HG03521 (cell line): ENCODE data around the gene TUBA1A.
A peak's percentile ranks its signal among the peaks of the same experiment; 100 is the strongest.
"Not testable (repeated sequence)": the region's sequence is repeated elsewhere in the genome, so short reads cannot be mapped to it uniquely, and the experiment has no call there.

Source experiments
- ATAC-seq: cut with Tn5 transposase; IDR thresholded peaks from one replicate; pipeline ENCODE4 v1.9.1; 2021; ENCODE audit warnings: mild to moderate bottlenecking, moderate library complexity; ENCODE audit not compliant: unreplicated experiment

The TUBA1A gene

DNA sequence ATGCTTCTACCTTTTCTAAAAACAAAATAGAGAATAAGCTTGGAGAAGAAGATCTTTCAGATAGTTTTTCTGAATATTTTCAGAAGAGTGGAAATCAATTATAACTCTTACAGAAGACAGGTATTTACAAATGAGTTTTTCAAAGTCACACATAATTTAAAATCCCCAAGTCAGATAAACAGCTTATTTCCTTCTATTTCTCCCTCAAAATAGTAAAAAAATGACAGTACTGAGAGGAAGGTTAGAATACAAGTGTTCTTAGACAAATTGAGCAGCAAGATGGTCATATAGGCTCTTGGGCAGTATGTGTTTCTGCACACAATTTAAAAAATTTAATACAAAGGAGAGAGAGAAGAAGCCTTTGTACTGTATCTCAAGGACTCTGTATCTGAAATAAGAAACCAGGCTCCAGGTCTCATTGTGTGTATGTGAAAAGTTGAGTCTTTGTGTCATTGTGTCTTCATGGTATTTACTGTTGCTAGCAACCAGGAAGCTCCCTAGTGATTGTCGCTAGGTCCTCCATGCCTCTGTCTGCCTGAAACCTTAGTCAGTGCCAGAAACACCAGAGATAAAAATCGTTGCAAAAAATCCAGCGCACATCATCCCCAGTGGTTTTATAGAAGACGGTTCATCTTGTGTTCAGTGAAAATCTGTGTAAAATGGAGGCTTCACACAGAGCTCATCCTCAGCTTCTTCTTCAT lies 12.9 kb upstream of the TUBA1A start:
- ATAC-seq: no peak

DNA sequence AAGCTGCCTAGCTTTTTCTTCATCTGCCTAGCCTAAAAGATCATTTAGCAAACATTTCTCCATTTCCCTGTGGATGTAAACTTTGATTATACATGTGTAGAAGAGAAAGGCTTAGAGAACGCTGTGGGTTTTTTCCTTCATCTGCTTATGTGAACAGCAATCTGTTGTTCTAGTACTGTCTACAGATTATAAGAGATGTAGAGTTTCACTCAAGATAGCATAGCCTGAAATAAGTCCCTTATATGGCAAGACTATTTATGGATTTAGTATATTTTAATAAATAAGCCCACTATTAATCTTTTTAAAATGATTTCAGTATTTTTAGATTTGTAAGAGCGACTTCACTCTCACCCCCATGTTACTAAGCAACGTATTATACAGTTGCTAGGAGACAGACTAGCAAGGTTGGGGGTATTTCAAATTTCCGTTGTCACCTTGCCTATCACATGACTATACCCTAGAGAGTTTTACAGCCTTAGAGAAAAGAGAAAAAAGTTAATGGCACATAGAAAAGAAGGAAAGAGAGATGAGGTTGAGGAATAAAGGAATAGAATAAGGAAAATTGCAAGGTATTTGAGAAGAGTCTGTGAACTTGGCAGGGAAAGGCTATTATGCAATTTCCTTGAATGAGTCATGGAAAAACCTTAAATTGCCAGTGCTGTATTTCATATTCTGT lies 12.2 kb upstream of the TUBA1A start:
- ATAC-seq: no peak

DNA sequence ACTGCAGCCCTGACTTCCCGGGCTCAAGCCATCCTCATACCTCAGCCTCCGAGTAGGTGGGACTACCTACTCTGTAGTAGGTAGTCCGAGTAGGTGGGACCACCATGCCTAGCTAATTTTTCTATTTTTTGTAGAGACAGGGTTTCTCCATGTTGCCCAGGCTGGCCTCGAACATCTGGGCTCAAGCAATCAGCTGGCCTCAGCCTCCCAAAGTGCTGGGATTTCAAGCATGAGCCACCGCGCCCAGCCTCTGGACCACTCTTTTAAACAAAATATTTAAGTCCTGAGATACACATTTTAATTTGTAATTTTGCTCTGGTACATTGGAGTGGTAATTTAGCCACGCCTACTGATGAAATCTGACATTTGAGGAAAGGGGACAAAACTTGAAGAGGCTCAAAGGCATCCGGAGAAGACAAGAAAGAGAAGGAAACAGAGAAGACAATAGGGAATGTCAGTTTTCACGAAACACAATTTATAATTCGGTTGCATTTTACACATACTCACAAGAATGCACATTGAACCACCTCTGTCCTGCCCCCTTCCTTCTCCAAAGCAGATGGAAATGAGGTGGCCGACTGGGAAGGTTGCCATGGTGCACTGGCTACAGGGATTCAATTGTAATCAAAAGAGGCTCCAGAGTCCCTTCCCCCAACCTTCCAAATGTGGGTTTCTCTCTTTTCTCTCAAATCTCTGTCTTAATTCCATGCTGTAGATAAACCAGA lies 9.7 kb upstream of the TUBA1A start:
- ATAC-seq: no peak

DNA sequence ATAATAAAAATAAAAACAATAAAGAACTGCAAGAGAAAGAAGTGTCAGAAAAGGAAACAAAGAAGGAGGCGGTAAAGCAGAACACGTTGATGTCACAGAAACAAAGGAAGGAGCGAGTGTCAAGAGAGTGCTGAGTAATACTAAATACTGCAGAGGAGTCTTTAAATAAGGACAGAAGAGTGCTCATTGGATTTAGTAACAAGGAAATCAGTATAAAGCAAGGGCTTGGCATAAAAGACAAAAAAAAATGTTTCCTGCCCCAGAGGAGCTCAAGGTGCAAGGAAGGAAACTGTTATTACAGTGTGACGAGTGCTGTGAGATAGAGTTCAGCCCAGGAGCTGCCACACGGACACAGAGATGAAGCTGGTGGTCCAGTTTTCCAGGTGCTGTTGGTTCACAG lies 8.4 kb upstream of the TUBA1A start:
- no peak for ATAC-seq

DNA sequence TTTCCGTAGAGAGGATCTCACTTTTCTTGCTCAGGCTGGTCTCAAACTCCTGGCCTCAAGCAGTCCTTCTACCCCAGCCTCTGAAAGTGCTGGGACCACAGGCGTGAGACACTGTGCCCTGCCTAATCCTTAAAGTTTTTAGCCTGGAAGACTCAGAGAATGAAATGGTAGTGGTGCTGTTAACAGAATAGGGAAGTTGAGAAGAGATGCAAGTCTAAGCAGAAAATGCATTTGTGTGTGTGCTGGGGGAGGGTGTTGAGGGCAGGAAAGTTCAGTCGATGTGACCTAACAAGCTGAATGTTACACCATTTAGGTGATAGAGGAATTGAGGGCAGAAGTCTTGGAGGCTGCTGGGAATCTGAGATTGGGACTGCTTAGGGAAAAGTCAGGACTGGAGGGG lies 6.9 kb upstream of the TUBA1A start:
- ATAC-seq: no peak

DNA sequence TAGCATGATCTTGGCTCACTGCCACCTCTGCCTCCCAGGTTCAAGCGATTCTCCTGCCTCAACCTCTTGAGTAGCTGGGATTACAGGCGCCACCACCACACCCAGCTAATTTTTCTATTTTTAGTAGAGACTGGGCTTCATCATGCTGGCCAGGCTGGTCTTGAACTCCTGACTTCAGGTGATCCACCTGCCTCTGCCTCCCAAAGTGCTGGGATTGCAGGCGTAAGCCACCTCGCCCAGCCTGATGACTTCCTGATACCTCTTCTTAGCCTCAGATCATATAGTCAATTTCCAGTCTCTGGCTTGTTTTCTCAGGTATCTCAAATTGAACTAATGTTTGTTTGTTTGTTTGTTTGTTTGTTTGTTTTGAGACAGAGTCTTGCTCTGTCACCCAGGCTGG lies 4.9 kb upstream of the TUBA1A start:
- ATAC-seq: not testable (repeated sequence)

DNA sequence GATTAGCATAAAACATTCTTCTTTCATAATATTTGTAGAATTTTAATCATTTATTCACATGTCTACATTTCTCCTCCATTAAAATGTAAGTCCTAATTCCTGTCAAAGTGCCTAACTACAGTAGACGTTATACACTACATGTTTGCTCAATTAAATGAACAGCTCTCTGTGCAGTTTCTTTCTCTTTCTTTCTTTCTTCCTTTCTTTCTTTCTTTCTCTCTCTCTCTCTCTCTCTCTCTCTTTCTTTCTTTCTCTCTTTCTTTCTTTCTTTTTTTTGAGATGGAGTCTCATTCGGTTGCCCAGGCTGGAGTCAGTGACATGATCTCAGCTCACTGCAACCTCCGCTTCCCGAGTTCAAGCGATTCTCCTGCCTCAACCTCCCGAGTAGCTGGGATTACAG lies 2.6 kb upstream of the TUBA1A start:
- ATAC-seq: not testable (repeated sequence)

DNA sequence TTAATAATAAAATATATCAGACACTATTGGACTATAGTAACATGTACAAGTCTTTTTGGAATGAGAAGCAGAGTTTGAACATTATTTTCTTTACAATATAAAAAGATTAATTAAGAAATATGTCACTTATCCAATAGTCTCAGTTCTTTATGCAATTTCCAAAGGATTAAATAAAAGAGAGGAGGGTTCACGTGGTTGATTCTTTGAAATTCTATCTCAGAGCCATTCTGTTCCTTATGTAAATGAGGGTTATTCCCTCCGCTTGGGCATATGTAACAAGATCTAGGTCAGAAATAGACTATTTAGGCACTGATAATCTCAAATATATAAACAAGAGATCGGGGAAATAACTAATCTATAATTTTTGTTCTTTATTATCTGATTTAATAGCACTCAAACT lies 2.1 kb upstream of the TUBA1A start:
- no peak for ATAC-seq

DNA sequence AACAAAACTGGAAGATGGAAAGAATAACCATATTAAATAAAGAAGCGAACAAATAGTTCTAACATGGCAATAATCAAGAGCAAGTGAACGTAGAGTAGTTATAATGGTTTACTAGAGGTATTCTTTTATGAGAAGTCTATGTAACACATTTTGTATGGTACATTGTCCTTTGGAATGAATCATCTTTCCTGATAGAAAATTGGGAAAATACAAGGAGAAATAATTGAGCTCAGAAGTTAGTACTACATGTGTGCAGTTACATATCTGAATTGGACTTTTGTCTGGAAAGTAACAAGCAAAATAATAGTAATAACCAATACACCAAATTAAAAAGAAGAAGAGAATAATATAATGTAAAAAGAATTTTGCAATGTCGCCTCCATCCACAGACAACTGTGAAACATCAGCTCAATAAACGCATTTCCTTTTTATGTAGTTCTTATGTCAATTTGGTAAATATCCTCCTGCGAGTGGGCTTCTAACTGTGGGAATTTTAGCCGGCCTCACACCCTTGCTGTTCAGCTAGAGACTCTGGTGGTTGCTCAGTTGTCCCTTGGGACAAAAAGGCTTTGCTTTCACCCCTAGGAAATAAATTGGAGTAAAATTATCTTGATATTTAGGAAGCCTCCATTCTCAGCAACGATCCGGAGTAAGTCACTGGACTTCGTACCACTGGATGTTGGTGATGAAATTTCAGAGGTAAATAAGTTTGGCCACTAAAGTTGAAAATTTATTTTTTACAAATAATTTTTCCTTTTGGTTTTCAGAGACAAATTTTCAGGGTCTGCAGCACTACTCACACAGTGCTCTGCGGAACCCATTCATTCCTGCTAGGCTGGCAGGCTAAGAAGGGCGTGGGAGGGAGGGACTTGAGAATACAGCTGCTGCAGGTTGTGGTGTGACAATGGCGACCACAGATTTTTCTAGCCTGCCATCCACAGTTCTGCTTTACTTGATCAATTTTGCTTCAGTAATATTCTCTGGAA lies 1.1 kb upstream of the TUBA1A start:
- ATAC-seq: no peak

DNA sequence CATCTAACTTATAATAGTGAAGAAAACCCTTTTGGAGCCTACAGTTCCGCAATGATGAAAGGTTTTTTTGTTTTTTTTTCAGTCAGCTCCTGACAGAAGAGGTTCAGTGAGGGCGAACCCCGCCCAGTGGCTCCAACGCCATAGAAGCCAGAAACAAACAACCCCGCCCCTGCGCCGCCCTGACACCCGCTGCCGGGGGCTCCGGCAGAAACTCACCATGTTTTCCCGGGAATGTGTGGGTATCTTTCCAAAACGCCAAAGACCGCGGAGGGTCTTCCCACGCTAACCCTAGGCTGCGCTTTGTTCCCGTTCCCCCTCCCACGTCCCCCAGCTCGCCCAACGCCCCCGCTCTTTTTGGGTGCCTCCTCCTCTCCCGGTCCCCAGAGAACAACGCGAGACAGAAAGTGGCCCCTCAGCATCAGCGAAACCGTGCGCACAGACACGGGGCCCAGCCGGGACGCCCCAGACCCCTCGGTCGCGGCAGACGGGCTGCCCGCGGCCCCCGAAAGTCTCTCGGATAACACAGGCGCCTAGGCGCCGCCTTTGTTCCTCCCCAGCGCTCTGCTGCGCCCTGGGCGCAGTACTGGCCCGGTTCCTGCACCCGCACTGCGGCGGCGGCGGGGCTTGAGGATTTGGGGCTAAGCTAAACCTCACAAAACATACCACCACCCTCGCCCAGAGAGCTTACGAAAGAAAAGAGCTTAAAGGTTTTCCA lies 522 bp downstream of the TUBA1A start:
- peak; percentile 41 for ATAC-seq

DNA sequence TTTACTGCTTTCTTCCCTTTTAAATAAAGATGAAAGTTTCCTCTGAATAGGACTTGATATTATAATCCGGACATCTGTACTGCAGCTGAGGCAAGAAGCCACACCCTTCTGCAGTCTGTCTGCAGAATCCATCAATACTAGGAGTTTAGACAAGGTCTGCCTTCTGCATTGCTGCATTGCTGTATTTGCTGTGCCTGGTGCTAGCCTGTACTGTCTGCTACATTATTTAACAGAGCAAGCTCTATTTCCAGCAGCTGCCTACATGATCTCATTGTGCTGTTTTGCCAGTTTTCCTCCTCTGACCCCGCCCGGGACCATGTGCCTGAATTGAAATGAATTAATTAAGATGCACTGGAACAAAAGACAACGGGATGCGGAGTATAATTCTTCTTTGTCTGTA lies 1.7 kb downstream of the TUBA1A start:
- no peak for ATAC-seq

DNA sequence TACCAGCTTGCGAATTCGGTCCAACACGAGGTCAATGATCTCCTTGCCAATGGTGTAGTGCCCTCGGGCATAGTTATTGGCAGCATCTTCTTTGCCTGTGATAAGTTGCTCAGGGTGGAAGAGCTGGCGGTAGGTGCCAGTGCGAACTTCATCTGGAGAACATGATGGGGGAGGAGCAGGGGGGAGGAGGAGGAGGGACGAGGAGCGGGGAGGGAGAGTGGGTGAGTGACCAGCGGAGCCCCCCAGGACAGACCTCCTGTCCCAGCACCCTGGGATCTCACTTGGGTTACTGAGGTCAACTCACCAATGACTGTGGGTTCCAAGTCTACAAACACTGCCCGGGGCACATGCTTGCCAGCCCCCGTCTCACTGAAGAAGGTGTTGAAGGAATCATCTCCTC lies 2.6 kb downstream of the TUBA1A start:
- not testable (repeated sequence) for ATAC-seq

DNA sequence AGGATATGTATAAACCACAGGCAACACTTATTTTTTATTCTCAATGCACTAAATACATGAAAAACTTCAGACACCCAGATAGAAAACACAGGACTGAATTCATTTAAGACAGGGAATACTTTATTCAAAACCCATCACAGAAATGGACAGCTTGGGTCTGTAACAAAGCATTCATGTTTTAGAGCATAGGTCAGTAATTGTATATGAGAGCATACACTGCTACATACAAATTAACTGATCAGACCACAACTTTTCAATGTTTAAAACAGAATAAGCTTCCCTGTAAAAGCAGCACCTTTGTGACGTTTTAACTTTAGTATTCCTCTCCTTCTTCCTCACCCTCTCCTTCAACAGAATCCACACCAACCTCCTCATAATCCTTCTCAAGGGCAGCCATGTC lies 4.2 kb downstream of the TUBA1A start:
- not testable (repeated sequence) for ATAC-seq

DNA sequence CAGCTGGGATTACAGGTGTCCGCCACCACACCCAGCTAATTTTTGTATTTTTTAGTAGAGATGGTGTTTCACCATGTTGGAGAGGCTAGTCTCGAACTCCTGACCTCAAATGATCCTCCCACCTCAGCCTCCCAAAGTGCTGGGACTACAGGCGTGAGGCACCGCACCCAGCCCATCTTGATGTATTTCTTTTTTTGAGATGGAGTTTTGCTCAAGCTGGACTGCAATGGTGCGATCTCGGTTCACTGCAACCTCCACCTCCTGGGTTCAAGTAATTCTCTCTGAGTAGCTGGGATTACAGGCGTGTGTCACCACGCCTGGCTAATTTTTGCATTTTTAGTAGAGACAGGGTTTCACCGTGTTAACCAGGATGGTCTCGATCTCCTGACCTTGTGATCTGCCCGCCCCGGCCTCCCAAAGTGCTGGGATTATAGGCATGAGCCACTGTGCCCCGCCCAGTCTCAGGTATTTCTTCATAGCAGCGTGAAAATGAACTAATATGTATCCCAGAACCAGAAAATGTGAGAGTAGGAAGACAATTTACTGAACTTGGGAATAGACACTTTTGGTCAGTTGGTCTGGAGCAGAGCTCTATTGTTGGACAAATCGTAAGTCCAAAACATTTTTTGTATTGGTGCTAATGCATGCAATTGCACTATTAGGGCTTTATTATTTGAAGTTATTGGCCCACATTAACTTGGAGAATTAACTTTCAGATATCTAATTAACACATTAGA lies 5.5 kb downstream of the TUBA1A start:
- not testable (repeated sequence) for ATAC-seq

DNA sequence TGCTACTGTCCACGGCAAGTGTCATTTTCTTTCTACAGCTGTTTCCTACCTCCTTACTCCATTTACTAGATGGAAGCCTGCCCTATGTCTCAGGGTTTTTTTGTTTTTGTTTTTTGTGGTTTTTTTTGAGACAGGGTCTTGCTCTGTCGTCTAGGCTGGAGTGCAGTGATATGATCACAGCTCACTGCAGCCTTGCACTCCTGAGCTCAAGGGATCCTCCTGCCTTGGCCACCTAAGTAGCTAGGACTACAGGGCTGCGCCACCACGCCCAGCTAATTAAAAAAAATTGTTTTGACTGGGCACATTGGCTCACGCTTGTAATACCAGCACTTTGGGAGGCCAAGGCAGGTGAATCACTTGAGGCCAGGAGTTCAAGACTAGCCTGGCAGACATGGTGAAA lies 14.7 kb downstream of the TUBA1A start:
- no peak for ATAC-seq

DNA sequence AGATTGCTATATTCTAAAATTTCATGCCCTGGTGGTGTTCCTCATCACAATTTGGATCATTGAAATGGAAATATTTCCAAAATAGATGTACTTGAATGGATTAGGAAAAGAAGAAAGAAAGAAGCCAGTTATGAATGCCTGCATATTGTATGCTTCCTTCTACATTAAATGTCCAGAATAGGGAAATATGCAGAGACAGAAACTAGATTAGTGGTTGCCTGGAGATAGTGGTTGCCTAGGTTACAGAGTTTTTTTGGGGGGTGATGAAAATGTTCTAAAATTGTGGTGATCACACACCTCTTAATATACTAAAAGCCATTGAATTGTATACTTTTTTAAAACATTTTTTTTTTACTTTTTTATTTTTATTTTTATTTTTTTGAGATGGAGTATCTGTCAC lies 18.0 kb downstream of the TUBA1A start:
- ATAC-seq: no peak

DNA sequence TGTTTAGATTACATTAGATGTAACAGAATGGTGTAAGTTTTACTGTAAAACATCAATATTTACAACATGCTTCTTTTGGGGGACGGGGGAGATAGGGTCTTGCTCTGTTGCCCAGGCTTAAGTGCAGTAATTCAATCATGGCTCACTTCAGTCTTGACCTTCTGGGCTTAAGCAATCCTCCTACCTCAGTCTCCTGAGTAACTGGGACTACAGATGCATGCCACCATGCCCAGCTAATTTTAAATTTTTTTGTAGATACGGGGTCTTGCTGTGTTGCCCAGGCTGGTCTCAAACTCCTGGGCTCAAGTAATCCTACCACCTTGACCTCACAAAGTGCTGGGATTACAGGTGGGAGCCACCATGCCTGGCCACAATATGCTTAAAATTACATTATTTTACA lies 23.8 kb downstream of the TUBA1A start:
- ATAC-seq: no peak

DNA sequence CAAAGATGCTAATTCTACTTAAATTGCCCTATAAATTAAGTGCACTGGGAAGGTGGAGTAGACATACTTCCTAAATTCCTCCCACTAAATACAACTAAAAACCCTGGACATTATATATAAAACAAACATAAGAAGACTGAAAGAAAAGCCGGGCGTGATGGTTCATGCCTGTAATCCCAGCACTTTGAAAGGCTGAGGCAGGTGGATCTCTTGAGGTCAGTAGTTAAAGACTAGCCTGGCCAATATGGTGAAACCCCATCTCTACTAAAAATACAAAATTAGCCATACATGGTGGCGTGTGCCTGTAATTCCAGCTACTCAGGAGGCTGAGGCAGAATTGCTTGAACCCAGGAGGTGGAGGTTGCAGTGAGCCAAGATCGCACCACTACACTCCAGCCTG lies 27.0 kb downstream of the TUBA1A start:
- not testable (repeated sequence) for ATAC-seq

DNA sequence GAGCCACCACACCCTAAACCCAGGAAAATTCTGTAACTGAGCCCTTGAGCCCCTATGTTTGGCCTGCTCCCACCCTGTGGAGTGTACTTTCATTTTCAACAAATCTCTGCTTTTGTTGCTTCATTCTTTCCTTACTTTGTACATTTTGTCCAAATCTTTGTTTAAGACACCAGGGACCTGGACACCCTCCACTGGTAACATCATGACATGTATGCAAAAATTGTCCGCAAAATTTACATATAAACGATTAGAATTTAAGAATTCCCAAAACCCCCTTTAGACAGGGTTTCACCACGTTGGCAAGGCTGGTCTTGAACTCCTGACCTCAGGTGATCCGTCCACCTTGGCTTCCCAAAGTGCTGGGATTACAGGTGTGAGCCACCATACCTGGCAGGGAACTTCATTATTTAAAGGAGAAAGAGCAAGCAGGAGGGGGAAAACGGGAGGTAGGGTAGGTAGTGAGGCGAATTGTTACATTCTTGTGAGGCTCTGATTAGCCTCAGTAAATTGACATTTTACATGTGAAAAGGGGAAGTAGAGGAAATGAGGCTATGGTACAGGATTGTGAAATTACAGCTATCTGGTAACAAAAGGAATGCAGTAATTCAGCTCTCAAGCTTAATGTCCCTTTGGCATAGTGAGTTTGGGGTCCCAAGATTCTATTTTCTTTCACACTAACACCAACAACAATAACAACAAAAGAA lies 27.6 kb downstream of the TUBA1A start:
- no peak for ATAC-seq
